ENCODE data around the gene MYO9A.

GRCh38 chr15:72034859-72035650 lies 82.9 kb downstream of the MYO9A start:
- TF ChIP-seq CTCF (IDR thresholded peaks at IDR 0.05) (no peak), EZH2 (IDR thresholded peaks at IDR 0.05; ENCODE audit: borderline replicate concordance, insufficient read depth, low read depth, low read length, poor library complexity, severe bottlenecking) (no peak)

Data from B cell (primary cell).